Measurements from ENCODE around the gene GTPBP1. TPM values are rescaled to one million over a fixed set of nuclear protein-coding genes. Genes with fewer than 3 reads are reported as not detected.

GTPBP1 gene
- total RNA-seq, 1 donor, result 35.4 TPM

GRCh38 chr22:38782402-38783094 is 76.8 kb downstream of the GTPBP1 start:
- no peak overlapping the region for H3K4me3 ChIP-seq (ENCODE audit: low read depth, low read length)
- DNase-seq (ENCODE audit: low read depth), result peak; percentile 60
- no peak for TF ChIP-seq CTCF (IDR thresholded peaks at IDR 0.05; ENCODE audit: insufficient read depth, low read depth, low read length)

Small RNA genes within 50 kb of the gene (small RNA-seq; reads per million reads assigned to genes)
- gene AL021707.8, result not detected

Other genes with a start within 250 kb of the GTPBP1 start
- 125 and 139 TPM in 2 replicates for gene KDELR3, start 237.8 kb upstream of the GTPBP1 start, total RNA-seq
- gene DDX17, start 199.6 kb upstream of the GTPBP1 start, total RNA-seq, result 454 and 540 TPM in 2 replicates
- gene DMC1, start 135.8 kb upstream of the GTPBP1 start, total RNA-seq, result 2.3 and 6.5 TPM in 2 replicates
- gene FAM227A, start 49.6 kb upstream of the GTPBP1 start, total RNA-seq, result 1.3 and 1.9 TPM in 2 replicates
- 12.2 and 20.7 TPM in 2 replicates for gene CBY1, start 49.3 kb upstream of the GTPBP1 start, total RNA-seq
- 60.6 and 88.9 TPM in 2 replicates for gene TOMM22, start 24.0 kb upstream of the GTPBP1 start, total RNA-seq
- 53.5 and 62.2 TPM in 2 replicates for gene JOSD1, start 5.0 kb upstream of the GTPBP1 start, total RNA-seq
- 64.3 and 99.9 TPM in 2 replicates for gene SUN2, start 50.1 kb downstream of the GTPBP1 start, total RNA-seq
- 10.3 and 11.2 TPM in 2 replicates for gene DNAL4, start 88.2 kb downstream of the GTPBP1 start, total RNA-seq
- gene NPTXR, start 138.1 kb downstream of the GTPBP1 start, total RNA-seq, result 0.64 and 0.86 TPM in 2 replicates
- 57.7 and 66.5 TPM in 2 replicates for gene CBX6, start 166.3 kb downstream of the GTPBP1 start, total RNA-seq

Data from fibroblast of villous mesenchyme (primary cell).